ENCODE results near the gene AMOTL1.

DNA sequence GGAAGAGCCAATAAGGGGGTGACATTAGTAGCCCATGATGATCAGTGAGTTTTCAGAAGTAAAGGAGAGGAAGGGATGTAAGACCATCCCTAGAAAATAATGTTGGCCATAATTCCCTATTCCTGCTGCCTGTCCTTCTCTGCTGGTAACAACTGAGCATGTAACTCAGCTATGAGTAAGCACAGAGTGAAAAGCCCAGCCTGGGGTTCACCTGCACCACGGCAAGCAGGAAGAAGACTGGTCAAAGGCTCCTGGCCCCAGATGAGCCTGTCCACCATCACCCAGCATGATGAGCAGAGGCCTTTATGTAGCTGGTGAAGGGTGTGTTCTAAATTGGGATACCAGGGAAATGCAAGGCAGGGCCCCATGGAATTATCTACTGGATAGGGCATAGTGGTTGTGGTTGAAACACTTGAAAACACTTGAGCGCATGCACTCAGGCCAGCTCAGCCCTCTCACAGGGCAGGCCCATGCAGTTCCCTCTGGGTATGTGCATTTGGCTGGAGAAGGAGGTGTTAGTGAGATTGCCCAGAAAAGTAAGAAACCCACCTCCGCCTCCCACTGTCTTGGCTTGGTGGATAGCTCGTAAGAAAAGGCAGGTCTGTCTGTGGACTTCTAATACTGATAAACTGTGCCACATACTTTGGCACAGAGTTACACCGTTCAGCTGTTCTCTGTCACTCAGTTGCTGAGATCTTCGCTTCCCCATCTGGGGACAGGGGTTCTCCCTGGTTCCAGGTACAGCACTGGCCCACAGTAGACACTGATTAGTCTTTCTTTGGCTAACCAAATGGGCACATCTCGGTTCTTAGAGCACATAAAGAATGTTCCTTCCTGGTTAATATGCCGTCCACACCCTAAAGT is 86.8 kb downstream of the AMOTL1 start:
- TF ChIP-seq, protein P1, sequence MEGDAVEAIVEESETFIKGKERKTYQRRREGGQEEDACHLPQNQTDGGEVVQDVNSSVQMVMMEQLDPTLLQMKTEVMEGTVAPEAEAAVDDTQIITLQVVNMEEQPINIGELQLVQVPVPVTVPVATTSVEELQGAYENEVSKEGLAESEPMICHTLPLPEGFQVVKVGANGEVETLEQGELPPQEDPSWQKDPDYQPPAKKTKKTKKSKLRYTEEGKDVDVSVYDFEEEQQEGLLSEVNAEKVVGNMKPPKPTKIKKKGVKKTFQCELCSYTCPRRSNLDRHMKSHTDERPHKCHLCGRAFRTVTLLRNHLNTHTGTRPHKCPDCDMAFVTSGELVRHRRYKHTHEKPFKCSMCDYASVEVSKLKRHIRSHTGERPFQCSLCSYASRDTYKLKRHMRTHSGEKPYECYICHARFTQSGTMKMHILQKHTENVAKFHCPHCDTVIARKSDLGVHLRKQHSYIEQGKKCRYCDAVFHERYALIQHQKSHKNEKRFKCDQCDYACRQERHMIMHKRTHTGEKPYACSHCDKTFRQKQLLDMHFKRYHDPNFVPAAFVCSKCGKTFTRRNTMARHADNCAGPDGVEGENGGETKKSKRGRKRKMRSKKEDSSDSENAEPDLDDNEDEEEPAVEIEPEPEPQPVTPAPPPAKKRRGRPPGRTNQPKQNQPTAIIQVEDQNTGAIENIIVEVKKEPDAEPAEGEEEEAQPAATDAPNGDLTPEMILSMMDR (IDR thresholded peaks at IDR 0.05) = no peak
- no peak for TF ChIP-seq POLR2AphosphoS5 (IDR thresholded peaks at IDR 0.05)
- TF ChIP-seq EP300 (IDR thresholded peaks at IDR 0.05) = no peak

Measured in stomach (tissue), 4 donors.